K562 (cell line): ENCODE results near the gene SUOX. TPM values are rescaled to one million over a fixed set of nuclear protein-coding genes. Genes with fewer than 3 reads are reported as not detected.
A peak's percentile ranks its signal among the peaks of the same experiment; 100 is the strongest.

Source experiments
- CEBPZ ChIP-seq: fragments of 150-350 bp; IDR thresholded peaks from 2 replicates; pipeline ENCODE4 v1.6.1; 2014; ENCODE audit warnings: low read depth, mild to moderate bottlenecking, low read length, borderline replicate concordance
- CSDE1 ChIP-seq, 2 experiments: fragments of 450-650 bp; IDR thresholded peaks; 2 replicates each; pipeline ENCODE4 v1.6.1; 2016; ENCODE audit warnings: mild to moderate bottlenecking in 1 of 2
- FOXJ3 ChIP-seq: sonication (generic); formaldehyde crosslinking; IDR thresholded peaks from 2 replicates; pipeline ENCODE4 v1.4.0; 2020; ENCODE audit warnings: mild to moderate bottlenecking, missing genetic modification reagents
- FOXM1 ChIP-seq, 2 experiments: fragments of 450-650 bp in 1 of 2; sonication (generic) in 1 of 2; formaldehyde crosslinking in 1 of 2; IDR thresholded peaks; 2 replicates each; pipeline versions ENCODE4 v1.6.1 to v1.9.0; 2017 to 2022; ENCODE audit warnings: low read depth in 2 of 2, mild to moderate bottlenecking in 2 of 2, missing genetic modification reagents in 1 of 2, moderate library complexity in 1 of 2
- FOXP1 ChIP-seq: sonication (generic); formaldehyde crosslinking; IDR thresholded peaks from 2 replicates; pipeline ENCODE4 v1.8.0; 2022; ENCODE audit warnings: mild to moderate bottlenecking, missing genetic modification reagents
- HBP1 ChIP-seq: fragments of 450-650 bp; formaldehyde crosslinking; IDR thresholded peaks from 2 replicates; pipeline ENCODE4 v1.4.0; 2022; ENCODE audit warnings: missing genetic modification characterization
- MCM7 ChIP-seq, 2 experiments: fragments of 450-650 bp; IDR thresholded peaks; 2 replicates each; pipeline ENCODE4 v1.6.1; 2016 to 2018
- MTA3 ChIP-seq: fragments of 450-650 bp; formaldehyde crosslinking; IDR thresholded peaks from 2 replicates; pipeline ENCODE4 v1.6.1; 2017; ENCODE audit warnings: mild to moderate bottlenecking, borderline replicate concordance
- NCOA2 ChIP-seq, 2 experiments: fragments of 450-650 bp; IDR thresholded peaks; 2 replicates each; pipeline ENCODE4 v1.6.1; 2018; ENCODE audit warnings: mild to moderate bottlenecking in 2 of 2, moderate library complexity in 1 of 2; ENCODE audit not compliant: partially characterized antibody in 2 of 2
- RBBP5 ChIP-seq: fragments of 200-600 bp; sonication (generic); IDR thresholded peaks from 2 replicates; pipeline ENCODE4 v1.6.1; 2012; ENCODE audit warnings: borderline replicate concordance, mild to moderate bottlenecking, low read length, control low read depth, inconsistent platforms; ENCODE audit not compliant: insufficient read depth, poor library complexity, severe bottlenecking
- TAF15 ChIP-seq: fragments of 200-400 bp; formaldehyde crosslinking; IDR thresholded peaks from 2 replicates; pipeline ENCODE4 v1.6.1; 2017; ENCODE audit warnings: mild to moderate bottlenecking, low read depth, low read length, moderate library complexity
- ZFP30 ChIP-seq: fragments of 250-450 bp; sonication (Bioruptor Pico); IDR thresholded peaks from 2 replicates; pipeline ENCODE4 v1.8.0; 2022; ENCODE audit warnings: moderate library complexity, mild to moderate bottlenecking, inconsistent platforms, borderline replicate concordance
- ZKSCAN1 ChIP-seq: fragments of 150-350 bp; IDR thresholded peaks from 2 replicates; pipeline ENCODE4 v1.6.1; 2016; ENCODE audit warnings: low read depth, low read length
- ZNF140 ChIP-seq: fragments of 250-450 bp; sonication (Bioruptor Pico); IDR thresholded peaks from 2 replicates; pipeline ENCODE4 v1.8.0; 2021; ENCODE audit warnings: moderate library complexity, mild to moderate bottlenecking, inconsistent platforms
- ZNF212 ChIP-seq: fragments of 450-650 bp; formaldehyde crosslinking; IDR thresholded peaks from 2 replicates; pipeline ENCODE4 v1.4.0; 2020; ENCODE audit warnings: mild to moderate bottlenecking
- ZNF23 ChIP-seq: fragments of 250-450 bp; sonication (Bioruptor Pico); IDR thresholded peaks from 2 replicates; pipeline ENCODE4 v1.4.0; 2020; ENCODE audit warnings: mild to moderate bottlenecking
- ZNF232 ChIP-seq: sonication (generic); formaldehyde crosslinking; IDR thresholded peaks from 2 replicates; pipeline ENCODE4 v1.8.0; 2022; ENCODE audit warnings: mild to moderate bottlenecking, missing genetic modification reagents
- ZNF263 ChIP-seq: sonication (generic); formaldehyde crosslinking; IDR thresholded peaks from 2 replicates; pipeline ENCODE4 v1.8.0; 2022; ENCODE audit warnings: mild to moderate bottlenecking, missing genetic modification reagents, borderline replicate concordance
- ZNF316 ChIP-seq: fragments of 450-650 bp; IDR thresholded peaks from 2 replicates; pipeline ENCODE4 v1.6.1; 2016
- polyA plus RNA-seq, 8 experiments: library from polyadenylated mRNA; depleted of rRNA in 4 of 8; stranded (reverse) in 5 of 8; unstranded in 3 of 8; fragments of >200 nt; fragmentation: Nextera tagmentation in 2 of 8; fragmentation: Illumina TruSeq in 1 of 8; extraction: Ambion mirVana in 2 of 8; extraction: Trizol in 1 of 8; gene quantifications; 2 replicates each; pipeline versions ENCODE4 v1.2.1 to v1.2.3, GENCODE V29; 2011 to 2014; ENCODE audit warnings: inconsistent platforms in 1 of 8, missing spikeins in 1 of 8
- total RNA-seq, 7 experiments: library from RNA; depleted of rRNA in 6 of 7; stranded (reverse); fragments of >200 nt in 6 of 7; fragmentation: Illumina TruSeq in 2 of 7; extraction: Trizol in 2 of 7; gene quantifications; 2 replicates each; pipeline versions ENCODE4 v1.2.1 to v1.2.3, GENCODE V29; 2011 to 2021; ENCODE audit warnings: low replicate concordance in 1 of 7
- TF ChIP-seq, protein P1 (sequence below): fragments of 450-650 bp; formaldehyde crosslinking; IDR thresholded peaks from 2 replicates; pipeline ENCODE4 v1.4.0; 2020; ENCODE audit warnings: mild to moderate bottlenecking
- TF ChIP-seq, protein P2 (sequence below): sonication (generic); formaldehyde crosslinking; IDR thresholded peaks from 2 replicates; pipeline ENCODE4 v1.9.0; 2022; ENCODE audit warnings: mild to moderate bottlenecking, missing genetic modification reagents

Gene SUOX
- total and polyA plus RNA-seq, 9 of the 15 experiments (the other 6 are each of a cell fraction or from before 2014, with no cell fraction given), result 9.2 to 39.7 (median 25.4) TPM

- TF ChIP-seq HBP1 (CRISPR knock-in tag) (no peak), ZNF140 (CRISPR knock-in tag) (no peak), ZNF263 (no peak), TAF15 (no peak), ZFP30 (CRISPR knock-in tag) (no peak), ZKSCAN1 (no peak), ZNF212 (CRISPR knock-in tag) (no peak), NCOA2 (IDR thresholded peaks at IDR 0.05; ENCODE audit: partially characterized antibody in 2 of 2) (no peak), FOXM1 (IDR thresholded peaks at IDR 0.05; ENCODE audit: low read depth) (peak; percentile 87), FOXM1 (CRISPR knock-in tag; IDR thresholded peaks at IDR 0.05; ENCODE audit: low read depth) (no peak), ZNF316 (no peak), CSDE1 (IDR thresholded peaks at IDR 0.05) (peak in 1 of 2 experiments; percentile 67; a peak in 1 of 4 replicates), MTA3 (peak; percentile 91; the same call in 1 of the 2 replicates), RBBP5 (peak; percentile 81), ZNF232 (no peak), ZNF23 (CRISPR knock-in tag) (no peak), FOXJ3 (CRISPR knock-in tag) (no peak), MCM7 (IDR thresholded peaks at IDR 0.05) (no peak), CEBPZ (peak; percentile 100), FOXP1 (CRISPR knock-in tag) (no peak; the same call in 1 of the 2 replicates)
- TF ChIP-seq, protein P1, sequence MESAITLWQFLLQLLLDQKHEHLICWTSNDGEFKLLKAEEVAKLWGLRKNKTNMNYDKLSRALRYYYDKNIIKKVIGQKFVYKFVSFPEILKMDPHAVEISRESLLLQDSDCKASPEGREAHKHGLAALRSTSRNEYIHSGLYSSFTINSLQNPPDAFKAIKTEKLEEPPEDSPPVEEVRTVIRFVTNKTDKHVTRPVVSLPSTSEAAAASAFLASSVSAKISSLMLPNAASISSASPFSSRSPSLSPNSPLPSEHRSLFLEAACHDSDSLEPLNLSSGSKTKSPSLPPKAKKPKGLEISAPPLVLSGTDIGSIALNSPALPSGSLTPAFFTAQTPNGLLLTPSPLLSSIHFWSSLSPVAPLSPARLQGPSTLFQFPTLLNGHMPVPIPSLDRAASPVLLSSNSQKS (CRISPR knock-in tag), result no peak
- TF ChIP-seq, protein P2, sequence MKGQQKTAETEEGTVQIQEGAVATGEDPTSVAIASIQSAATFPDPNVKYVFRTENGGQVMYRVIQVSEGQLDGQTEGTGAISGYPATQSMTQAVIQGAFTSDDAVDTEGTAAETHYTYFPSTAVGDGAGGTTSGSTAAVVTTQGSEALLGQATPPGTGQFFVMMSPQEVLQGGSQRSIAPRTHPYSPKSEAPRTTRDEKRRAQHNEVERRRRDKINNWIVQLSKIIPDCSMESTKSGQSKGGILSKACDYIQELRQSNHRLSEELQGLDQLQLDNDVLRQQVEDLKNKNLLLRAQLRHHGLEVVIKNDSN (CRISPR knock-in tag), result peak; percentile 70
Observed at GRCh38 chr12:55973599-55974307, 23.3 kb upstream of the SUOX start, which contains the start of gene RAB5B (continued).
